ENCODE data around the gene ARFGEF3.

Gene ARFGEF3

DNA sequence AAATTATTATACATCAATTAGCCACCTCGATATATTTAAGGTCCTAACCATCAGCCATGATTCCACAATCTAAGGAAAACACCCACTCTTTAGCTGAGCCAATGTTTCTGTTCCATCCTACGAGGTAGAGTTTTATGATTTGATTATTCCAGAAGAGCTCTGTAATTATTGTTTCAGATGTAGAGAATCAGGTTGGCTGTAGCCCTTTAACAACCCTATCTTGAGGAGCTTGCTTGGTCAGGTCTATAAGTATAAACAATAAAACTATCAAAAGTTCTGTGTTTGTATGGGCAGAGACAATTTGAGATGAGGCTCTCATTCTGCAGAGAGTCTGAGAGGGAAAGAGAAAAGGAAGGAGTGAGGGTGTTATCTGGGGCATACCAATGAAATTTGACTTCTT is 56.7 kb downstream of the ARFGEF3 start, which contains the start of gene PBOV1:
Gene PBOV1, minus strand, starts transcription at position 43 of the 400 bp plus-strand sequence. CDS start 96 bp downstream, outside the sequence.
- no peak for DNase-seq

DNA sequence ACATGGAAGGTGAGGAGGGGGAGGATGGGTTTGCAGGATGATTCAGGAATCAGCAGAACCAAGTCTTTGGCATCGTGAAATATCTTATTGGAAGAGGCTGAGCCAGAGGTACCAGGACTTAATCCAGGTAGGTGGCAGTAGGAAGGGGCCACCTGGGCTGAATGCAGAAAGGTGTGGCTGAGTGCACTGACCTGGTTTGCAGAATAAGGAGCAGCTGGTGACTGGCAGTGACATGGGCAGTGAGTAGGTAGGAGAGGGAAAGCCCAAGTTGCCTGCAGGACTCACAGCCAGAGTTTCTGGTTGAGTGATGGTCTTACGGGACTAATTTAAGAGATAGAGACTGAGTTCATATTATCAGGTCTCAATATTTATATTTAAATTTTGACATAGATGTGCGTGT is 57.7 kb downstream of the ARFGEF3 start:
- DNase-seq = no peak

DNA sequence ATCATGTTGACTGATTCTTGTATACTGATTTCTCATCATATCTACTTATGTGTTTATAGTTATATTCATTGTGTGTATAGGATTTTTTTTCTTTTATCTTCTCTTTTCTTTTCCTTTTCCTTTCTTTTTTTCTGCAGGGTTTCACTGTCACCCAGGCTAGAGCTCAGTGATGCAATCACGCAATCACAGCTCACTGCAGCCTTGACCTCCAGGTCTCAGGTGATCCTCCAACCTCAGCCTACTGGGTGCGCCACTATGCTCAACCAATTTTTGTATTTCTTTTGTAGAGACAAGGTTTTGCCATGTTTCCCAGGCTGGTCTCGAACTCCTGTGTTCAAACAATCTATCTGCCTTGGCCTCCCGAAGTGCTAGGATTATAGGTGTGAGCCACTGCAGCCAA is 58.2 kb downstream of the ARFGEF3 start:
- DNase-seq = no peak

DNA sequence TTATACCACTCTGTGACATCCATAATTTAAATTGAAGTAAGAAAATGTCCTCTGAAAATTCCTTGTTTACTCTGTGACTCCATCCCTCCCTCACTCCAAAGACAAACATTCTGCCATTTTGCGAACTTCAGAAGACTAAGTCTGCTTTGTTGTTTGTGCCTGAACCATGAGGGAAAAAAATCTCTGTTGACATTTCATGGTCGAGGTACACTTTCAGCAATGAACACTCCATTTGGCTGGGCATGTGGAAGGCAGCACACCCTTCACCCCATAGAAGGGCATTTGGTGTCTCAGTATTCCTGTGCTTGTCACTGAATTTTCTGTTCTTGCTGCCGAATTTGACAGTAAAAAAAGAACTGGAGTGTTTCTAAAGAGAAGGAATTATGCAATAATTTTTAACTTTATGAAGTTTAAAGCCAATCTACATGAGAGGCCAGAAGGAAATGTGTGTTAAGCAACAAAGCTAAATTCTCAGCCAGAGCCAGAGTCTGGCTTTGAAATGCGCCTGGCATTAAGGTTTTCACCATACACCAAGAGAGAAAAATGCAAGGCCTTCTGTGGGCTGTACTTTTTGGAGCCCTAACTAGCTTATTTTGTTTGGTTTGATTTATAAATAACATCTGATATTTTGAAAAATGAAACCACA is 61.3 kb downstream of the ARFGEF3 start:
- DNase-seq = no peak

DNA sequence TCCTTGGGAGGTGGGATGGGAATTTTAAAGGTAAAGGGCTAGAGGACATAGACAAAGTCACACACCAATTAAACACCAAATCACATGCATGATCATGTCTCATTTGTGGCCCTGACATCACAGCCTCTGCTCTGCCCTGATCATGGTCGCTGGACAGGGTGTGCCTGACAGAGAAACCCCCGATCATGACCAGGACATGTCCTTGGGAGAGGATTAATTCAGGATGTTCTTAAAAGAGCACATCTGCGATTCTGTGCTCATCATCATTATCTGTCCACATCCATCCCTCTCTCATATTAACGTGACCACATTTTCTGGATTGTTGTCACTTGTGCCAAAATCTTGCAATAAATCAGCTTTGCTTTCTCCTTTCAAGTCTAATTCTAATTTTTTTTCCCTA is 64.2 kb downstream of the ARFGEF3 start:
- no peak for DNase-seq

DNA sequence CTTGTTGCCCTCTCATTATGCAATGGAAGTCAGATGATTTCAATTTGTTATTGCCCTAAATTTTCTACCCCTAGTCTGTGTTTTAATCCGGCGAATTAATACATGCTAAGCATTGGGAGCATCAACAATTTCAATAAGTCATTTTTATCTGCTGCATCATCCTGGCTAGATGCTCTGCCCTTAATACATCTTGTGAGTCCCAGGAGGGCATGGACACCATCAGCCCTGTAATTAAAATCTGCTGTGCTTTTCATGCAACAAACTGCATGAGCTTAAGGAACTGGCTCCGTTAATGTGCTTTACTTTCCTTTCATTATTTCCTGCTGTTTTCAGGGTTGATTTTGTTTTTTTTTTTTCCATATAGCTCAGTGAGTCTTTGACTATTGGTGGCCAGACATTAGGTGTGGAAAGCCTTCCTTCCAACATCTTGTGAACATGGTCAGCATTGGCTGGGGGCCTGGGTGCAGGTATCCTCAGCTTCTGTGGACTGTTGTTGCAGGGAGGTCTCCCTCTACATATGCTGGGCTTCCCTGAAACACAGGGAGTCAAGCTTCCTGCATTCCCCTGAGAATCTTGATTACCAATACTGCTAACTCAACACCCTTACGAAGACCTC is 65.1 kb downstream of the ARFGEF3 start:
- DNase-seq = no peak

DNA sequence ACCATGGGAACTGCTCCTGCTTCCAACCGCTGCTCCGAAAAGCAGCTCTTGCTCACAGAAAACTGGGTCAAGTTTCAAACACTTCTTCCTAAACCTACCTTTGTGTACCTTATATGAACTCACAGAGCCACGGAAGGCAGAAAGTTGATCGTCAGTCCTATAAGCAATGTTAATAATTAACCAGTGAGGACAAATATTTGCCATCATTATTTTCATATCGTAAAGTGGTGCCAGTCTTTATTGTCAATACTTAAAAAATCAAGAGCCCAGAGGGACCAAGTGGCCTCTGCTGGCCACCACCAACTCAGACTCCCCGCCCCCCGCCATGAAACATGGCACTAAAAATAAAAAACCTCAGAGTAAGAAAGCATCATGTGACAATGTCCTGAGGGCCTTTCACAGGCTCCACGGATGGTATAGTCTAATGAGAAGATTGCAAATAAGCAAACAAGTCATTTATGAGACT is 65.6 kb downstream of the ARFGEF3 start:
- DNase-seq = no peak

DNA sequence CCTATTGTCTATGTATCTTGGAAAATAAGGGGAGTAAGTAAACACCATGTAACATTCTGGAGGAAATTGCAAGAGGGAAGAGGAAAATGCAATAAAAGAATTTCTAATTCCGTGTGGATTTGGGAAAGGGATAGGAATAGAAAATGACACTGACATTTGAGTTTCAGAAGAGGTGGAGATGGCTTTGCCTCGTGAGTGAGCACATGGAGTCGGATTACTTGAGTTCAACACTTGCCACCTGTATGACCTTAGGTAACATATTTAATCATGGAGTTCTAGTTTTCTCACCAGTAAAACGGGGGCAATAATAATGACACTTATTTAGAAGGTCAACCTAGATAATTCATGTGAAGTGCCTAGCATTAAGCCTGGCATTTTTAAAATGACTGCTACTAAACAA is 67.3 kb downstream of the ARFGEF3 start:
- DNase-seq = no peak

DNA sequence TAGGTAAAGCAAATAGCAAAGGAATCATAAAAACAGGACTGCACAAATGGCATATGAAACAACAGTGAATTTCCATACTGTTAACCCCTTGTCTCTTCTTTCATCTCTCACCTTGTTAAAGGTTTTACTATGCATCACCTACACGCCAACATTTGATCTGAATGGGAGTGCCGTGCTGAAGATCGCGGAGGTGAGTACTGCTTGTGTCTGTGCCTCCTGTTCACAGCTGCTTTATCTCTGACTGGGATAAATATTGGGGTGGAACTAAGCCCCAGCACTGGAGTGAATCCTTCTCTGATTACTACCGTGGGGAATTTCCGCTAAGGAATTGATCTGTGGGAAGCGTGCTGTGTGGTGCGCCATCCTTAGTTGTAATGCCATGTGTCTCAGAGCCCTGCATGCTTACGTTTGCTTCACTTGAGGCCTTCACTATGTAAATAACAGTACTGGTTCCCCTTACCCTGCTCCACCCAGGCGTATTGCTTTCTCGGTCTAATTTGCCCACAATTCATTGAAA is 68.0 kb downstream of the ARFGEF3 start:
- no peak for DNase-seq

DNA sequence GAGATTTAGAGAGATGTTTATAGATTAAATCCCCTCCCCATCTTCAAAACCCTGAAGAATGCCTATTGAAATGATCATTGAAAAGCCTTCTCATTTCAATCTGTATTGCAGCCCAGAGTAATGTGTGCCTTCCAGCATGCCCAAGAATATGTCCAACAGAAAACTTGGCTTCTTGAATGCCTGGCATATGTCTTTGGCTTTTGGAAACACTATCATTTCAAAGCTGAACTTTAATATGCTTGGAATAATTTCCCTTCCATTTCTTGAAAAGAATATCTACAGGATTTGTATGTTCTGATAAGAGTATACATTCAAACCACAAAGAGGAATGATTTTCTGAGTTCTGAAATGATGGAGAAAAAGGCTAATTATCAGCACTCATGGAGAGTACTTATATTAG is 68.5 kb downstream of the ARFGEF3 start:
- no peak for DNase-seq

DNA sequence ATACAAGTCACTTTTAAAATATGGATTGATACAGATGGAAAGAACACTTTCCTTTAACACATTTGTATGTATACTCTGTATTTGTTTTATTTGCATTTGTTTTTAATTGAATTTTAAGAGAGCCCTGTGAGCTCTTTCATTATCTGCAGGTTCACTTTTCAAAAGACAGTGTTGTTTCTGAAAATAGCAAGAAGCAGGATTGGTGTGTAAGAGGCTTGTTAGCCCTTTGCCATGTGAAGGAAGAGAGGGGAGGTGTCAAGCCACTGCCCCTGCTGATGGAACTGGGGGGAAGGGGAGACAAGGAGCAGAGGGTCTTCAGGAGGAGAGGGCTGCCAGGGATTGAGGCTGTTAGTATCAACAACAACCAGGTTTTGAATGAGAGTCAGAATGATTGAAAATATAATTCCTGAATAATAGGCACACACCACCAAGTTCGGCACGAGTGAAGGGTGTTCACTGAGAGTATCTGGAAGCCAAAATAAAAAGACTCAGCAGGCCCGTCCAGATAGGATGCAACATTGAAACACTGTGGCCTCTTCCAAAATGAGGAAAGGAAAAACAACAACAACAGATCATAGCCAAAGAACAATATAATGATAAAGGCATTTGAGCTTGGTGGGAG is 69.1 kb downstream of the ARFGEF3 start:
- no peak for DNase-seq

DNA sequence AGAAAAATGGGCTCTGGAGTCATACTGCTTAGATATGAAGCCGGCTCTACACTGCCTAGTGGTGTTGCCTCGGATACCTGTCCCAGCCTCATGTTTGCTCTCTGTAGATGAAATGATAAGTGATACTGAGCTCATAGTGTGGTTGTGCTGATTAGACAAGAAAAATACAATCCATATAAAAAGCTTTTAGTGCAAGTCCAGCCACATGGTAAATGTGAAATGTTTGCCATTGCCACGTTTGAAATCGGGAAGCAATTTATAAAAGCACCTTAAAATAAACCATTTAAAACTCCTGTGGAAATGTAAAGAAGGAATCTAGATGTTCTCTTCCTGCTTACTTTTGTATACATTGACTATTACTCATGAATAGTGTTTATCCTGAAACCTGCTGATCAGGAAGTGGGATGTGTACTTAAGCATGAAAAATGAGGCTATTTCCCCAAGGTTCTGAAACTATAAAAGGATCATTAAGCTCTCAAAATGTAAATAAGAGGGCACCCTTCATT is 69.7 kb downstream of the ARFGEF3 start:
- no peak for DNase-seq

DNA sequence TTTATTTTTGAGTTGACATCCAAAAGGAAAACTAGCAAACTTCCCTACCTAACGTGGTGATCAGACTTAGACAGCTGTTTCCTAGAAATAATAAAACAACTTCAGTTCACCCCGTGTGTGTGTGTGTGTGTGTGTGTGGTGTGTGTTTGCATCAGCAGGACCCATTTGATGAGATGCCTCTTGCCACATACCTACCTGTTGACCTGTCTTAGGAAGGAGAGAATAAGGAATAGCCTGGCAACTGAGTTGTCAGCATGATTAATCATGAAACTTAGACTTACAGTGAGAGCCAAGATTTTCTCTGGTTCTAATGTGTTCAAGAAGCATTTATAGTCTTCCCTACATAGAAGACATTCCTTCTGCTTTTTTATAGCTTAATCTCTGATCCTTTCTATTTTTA is 72.6 kb downstream of the ARFGEF3 start:
- DNase-seq = no peak

DNA sequence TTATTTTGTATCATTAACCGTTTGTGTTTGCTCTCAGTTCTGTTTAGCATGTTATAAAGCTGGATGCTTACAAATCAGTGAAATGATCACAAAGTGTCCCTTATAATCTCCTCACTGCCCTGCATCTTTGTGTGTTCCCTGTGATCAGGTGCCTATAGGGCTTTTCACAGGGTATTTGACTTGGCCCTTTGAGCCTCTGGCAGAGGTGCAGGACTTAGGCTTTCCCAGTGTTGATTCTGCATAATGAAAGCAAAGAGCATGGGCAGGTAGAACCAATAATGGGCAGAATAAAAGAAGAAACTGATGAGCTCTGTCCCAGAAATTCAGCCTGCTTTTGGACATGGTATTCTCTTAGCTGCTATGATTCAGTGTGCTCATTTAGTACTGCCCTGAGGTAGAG is 73.5 kb downstream of the ARFGEF3 start:
- no peak for DNase-seq

DNA sequence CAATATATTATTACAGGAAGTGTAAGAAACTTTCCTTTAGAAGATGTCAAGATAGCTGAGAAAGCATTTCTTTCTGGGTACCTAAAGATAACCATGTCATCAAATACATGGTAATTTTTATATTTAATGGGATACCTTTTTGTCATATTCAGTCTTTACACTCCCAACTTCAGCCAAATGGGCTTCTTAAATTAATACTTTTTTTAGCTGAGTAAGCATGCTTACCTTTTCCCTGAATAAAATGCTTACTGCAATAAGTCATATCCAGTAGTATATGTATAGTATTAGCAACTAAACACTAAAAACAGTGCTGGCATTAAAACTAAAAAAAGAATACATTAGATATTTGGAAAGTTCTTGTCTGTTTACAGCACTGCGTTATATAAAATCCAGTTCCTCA is 74.0 kb downstream of the ARFGEF3 start:
- no peak for DNase-seq

DNA sequence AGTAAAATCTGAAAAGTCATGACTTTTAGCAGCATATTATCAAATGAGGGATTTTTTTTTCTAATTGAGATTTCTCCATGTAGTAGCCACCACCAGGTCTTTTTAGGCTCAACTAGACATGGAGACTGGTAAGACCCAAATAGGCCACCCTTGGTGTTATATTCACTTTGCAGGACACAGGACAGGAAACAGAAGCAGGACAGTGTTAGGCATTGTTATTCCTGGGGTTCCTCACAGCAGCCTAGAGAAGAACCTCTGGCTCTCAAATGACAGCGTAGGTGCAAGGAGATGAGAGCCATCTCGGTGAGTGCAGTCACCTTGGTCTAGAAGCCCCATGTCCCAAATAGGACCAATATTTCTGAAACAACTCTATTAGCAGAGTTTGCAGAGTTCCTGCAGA is 75.7 kb downstream of the ARFGEF3 start:
- DNase-seq = no peak

DNA sequence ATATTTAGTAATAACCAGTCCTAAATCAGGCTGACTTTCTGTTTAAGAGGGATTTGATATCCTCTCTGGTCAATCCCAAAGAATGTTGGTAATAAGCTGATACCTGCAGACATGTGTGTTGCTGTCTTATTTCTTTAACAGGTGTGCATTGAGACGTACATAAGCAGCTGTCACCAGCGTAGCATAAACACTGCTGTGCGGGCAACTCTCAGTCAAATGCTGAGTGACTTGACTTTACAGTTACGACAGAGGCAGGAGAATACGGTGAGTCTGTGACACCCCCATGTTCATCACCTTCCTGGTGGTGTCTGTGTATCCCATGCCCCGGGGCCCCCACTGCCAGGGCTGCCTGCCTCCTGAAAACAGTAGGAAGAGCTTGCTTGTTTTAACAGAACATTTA is 76.6 kb downstream of the ARFGEF3 start:
- no peak for DNase-seq

DNA sequence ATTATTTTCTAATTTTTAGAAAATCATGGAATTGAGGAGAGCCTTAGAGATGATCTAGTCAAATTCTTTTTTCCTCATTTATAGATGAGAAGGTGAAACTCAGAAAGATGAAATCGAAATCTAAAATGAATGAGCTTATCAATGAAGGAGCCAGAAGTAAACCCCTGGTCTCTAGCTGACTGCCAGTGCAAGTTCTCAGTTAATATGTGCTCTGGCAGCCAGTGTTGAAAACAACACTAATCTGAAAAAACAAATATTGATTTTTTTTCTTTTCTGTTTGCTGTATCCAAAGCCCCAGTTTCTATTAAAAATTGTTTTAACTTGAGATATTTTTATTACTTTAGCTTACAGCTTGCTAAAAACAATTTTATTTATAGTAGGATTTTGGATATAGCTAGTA is 78.0 kb downstream of the ARFGEF3 start:
- no peak for DNase-seq

DNA sequence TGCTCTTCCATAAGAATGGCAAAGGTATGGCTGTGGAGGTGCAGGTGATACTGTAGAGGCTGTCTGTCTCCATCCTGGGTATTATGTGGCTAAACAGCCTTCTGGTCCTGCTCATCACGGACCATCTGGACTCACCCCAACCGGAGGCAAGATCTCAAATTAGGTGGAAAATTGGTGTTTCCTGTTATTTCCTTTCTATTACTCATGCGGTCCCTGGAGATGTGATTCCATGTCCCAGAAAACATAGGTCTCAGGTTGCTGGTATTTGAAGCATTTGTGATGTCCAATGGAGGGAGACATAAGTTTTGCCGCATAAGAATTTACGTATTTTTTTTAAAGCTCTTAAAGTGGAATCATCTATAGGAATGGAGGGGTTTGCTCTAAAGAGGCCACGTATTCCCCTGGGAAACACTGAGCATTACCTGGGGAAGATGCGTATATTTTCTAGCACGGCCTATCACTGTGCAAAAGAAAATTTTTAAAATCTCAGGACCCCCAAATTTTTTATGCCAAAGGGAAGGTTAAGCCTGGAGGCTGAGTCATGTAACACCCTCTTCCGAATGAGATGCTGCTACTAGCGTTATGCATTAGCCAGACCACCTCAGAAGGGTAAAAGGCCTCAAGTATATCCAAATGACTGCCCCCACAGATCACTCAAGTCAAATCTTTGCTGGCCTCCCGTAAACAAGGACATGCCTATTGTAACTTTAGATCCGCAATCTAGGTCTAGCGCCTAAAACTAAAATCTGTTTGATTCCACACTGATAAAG is 78.9 kb downstream of the ARFGEF3 start:
- DNase-seq = no peak

DNA sequence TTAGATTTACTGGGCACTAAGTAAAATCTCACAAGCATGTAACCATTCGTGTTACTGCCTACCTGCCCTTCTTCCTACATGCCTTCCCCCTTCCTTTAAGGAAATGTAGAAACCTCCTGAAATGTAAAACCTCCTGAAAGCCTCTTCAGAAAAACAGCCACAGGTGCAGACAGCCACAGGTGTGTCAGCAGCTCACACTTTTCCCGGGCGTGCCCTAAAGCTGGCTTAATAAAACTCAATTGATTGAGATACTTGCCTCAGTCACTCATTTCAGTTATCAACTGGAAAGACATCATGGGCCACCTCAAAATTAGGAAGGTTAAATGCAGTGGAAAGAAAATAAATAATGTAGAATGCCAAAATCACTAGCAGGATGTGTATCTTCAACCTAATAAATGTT is 79.6 kb downstream of the ARFGEF3 start:
- DNase-seq = no peak

DNA sequence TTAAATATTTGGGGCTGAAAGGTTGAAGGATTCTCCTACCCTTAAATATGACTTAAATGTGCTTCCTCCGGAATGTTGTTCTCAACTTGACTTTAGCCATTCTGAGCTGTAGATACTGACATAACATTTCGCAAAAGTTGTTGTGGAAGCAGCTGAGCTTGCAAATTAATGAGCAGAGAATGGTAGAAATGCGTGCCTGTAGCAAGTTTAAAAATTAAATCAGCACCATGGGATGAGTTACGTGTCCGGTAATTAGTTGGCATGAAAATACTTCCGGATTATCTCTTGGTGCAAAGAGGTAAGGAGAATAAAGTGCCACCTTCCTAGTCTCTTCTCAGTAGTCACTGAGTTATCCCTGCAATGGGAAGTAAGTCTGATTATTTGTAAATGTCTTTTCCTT is 80.2 kb downstream of the ARFGEF3 start:
- DNase-seq = no peak

DNA sequence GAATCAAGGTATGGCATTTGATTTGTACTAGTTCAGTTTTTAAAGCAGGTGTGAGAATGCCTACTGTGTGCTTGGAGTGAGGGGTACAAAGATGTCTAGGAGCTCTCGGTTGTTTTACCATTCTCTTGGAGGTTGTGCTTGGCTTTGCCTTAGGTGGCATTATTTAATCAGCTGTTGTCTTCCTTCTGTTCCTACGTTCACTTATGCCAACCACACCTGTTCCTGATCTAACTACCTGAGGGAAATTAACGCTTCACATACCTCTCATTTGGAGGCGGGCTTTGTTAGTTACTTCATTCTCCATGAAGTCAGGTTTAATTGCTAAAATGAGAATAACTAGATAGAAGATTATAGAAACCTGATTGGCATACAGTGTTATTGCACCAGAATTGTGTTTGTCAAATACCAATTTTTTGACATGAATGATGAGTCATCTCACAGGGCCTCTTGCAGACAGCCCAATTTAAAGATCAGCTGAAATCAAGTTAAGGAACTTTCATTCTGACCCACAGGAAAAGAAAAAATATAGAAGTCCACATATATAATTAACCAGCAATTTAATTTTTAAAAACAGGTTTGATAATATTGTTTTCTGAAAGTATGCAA is 81.4 kb downstream of the ARFGEF3 start:
- no peak for DNase-seq

DNA sequence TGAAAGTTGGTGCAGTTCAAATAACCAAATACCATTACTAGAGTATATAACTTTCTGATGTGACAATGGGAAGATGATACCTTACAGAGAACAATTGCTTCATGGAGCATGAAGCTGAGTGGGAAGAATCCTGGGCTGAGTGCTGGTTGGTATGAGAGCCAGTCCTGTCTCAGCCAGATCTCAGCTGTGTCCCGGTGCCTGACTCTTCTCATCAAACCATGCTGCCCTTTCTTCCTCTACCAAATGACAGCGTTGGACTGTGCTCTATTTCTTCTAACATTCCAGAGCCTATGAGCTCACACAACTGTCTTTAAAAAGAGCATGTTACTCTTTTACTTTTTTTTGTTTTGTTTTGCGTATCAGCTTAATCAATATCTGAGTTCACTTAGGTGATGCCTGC is 84.0 kb downstream of the ARFGEF3 start:
- DNase-seq = no peak
